Epithelial cell of esophagus (primary cell): ENCODE measurements around the gene RANBP9.

ENCODE experiments used
- DNase-seq: peaks from one replicate; pipeline ENCODE4 v3.0.0; 2010; ENCODE audit warnings: low read depth
- H3K4me3 ChIP-seq: 2 replicates; pipeline ENCODE4 v1.5.1; 2011; ENCODE audit warnings: mild to moderate bottlenecking, low read length, control low read depth
- CTCF ChIP-seq: IDR thresholded peaks from 2 replicates; pipeline ENCODE4 v1.5.1; 2011; ENCODE audit warnings: low read depth, mild to moderate bottlenecking, low read length, control low read depth, inconsistent platforms; ENCODE audit not compliant: insufficient read depth; ENCODE audit errors: missing control alignments

The RANBP9 gene

GRCh38 chr6:13660273-13660672, 51.4 kb downstream of the RANBP9 start:
- DNase-seq, result no peak
- H3K4me3 ChIP-seq, result no peak overlapping the region
- no peak for TF ChIP-seq CTCF

- no peak for DNase-seq
- no peak for TF ChIP-seq CTCF
Measured at GRCh38 chr6:13655700-13656099, 55.9 kb downstream of the RANBP9 start.

GRCh38 chr6:13654496-13654895, 57.1 kb downstream of the RANBP9 start:
- H3K4me3 ChIP-seq, result no peak overlapping the region
- TF ChIP-seq CTCF, result no peak
- no peak for DNase-seq

More at GRCh38 chr6:13655700-13656099, 55.9 kb downstream of the RANBP9 start:
- H3K4me3 ChIP-seq, result no peak overlapping the region

GRCh38 chr6:13653296-13653695, 58.3 kb downstream of the RANBP9 start:
- TF ChIP-seq CTCF, result no peak
- no peak for DNase-seq
- H3K4me3 ChIP-seq, result no peak overlapping the region

- no peak overlapping the region for H3K4me3 ChIP-seq
- DNase-seq, result no peak
Measured at GRCh38 chr6:13649393-13649792, 62.2 kb downstream of the RANBP9 start.

GRCh38 chr6:13648850-13649249, 62.8 kb downstream of the RANBP9 start:
- no peak for DNase-seq
- H3K4me3 ChIP-seq, result no peak overlapping the region
- no peak for TF ChIP-seq CTCF

More at GRCh38 chr6:13649393-13649792, 62.2 kb downstream of the RANBP9 start:
- TF ChIP-seq CTCF, result no peak

GRCh38 chr6:13643125-13643524, 68.5 kb downstream of the RANBP9 start:
- no peak for DNase-seq
- no peak for TF ChIP-seq CTCF
- no peak overlapping the region for H3K4me3 ChIP-seq
